ENCODE measurements around the gene BMP7.
"Not testable (repeated sequence)": the region's sequence is repeated elsewhere in the genome, so short reads cannot be mapped to it uniquely, and the experiment has no call there.

BMP7 gene

GRCh38 chr20:57287007-57287880 lies 20.8 kb upstream of the BMP7 start:
- no peak for DNase-seq

GRCh38 chr20:57283860-57284259 lies 17.4 kb upstream of the BMP7 start:
- DNase-seq = no peak

GRCh38 chr20:57282670-57283361 lies 16.4 kb upstream of the BMP7 start:
- DNase-seq = no peak

- no peak for DNase-seq
Observed at GRCh38 chr20:57281900-57282299, 15.5 kb upstream of the BMP7 start.

GRCh38 chr20:57280221-57280620 lies 13.8 kb upstream of the BMP7 start:
- DNase-seq = no peak

DNA sequence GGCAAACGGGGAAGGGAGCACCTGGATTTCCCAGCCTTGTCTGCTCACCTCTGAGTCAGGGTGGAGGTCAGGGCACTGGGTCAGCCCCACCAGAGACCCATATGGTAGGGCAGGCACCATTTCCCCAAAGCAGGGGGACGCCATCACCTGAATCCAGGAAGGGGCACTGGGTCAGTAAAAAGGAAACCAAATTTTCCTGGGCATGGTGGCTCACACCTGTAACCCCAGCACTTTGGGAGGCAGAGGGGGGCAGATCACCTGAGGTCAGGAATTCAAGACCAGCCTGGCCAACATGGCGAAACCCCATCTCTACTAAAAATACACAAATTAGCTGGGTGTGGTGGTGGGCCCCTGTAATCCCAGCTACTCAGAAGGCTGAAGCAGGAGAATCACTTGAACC lies 13.1 kb upstream of the BMP7 start:
- not testable (repeated sequence) for DNase-seq

- no peak for DNase-seq
Observed at GRCh38 chr20:57278457-57278856, 12.0 kb upstream of the BMP7 start.

DNA sequence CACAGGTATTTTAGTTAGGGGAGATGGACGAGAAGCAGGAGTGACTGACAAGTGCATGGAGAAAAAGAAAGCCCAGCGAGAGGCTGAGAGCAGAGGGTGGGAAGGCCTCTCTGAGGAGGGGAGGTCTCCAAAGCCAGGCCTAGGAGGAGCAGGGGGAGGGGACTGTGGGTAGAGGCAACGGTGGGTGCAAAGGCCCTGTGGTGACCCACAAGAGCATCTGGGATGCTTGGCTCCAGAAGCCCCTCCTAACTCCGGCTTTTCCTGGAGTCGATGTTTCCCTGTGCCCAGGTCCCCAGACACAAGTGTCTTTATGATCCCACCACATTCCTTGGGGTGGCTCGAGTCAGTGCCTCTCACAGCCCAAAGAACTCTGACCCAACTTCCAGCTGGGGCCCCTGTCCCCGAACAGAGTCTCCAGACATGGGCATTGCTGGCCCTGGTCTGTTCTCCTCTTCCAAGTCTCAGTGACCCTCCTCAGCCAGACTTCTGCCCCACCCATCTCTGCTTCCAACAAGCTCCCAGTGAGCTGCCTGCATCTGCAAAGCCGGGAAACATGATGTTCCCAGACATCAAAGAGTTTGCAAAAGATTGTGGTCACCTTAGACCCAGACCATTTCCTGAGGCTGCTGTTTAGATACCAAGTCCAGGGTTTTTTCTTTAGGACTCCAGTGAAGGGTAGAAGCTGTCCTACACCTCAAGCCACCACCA lies 11.1 kb upstream of the BMP7 start:
- DNase-seq = no peak

DNA sequence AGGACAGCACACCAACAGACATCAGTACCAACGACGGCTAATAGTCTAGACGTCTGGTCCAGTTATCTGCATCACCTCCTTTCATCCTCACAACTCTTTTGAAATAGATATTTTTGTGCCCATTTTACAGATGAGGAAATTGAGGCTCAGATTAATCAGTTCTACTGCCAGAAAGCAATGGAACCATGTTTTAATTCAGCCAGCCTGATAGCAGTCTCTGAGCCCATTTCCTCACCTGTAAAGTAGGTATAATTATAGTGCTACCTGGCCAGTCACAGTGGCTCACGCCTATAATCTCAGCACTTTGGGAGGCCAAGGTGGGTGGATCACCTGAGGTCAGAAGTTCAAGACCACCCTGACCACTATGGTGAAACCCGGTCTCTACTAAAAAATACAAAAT lies 9.8 kb upstream of the BMP7 start:
- no peak for DNase-seq

DNA sequence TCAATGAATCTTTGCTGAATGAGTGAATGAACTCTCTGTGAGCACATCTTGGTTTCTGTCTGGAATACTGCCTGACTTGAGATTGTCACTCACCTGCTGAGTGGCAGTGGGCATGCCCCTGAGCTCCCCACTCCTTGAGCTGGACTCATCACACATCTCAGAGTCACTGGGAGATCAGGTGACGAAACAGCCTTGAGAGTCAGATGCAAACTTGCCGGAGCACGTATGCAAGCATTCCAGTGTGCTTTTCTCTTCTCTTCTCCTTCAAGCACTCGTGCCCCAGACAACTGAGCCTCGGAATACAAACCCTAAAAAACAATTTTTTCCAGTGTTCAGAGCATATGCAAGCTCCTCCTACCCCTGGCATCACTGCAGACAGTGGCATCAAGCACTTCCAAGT lies 9.4 kb upstream of the BMP7 start:
- DNase-seq = no peak

DNA sequence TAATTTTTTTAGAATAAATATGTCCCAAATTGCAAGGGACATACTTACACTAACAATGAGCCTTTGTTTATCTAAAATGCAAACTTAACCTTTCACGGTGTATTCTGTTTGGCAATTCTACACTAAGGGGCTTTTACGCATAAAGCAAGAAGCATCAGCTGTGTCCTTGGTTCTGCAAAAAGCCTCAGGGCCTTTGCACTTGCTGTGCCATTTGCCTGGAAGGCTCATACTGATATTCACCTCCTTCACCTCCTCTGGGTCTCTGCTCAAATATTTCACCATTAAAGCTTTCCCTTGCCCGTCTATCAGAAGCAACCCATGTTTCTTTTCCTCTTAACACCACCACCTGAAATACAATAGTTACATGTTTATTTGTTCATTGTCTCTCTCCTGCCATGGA lies 8.9 kb upstream of the BMP7 start:
- DNase-seq = no peak

GRCh38 chr20:57274846-57275245 lies 8.4 kb upstream of the BMP7 start:
- no peak for DNase-seq

DNA sequence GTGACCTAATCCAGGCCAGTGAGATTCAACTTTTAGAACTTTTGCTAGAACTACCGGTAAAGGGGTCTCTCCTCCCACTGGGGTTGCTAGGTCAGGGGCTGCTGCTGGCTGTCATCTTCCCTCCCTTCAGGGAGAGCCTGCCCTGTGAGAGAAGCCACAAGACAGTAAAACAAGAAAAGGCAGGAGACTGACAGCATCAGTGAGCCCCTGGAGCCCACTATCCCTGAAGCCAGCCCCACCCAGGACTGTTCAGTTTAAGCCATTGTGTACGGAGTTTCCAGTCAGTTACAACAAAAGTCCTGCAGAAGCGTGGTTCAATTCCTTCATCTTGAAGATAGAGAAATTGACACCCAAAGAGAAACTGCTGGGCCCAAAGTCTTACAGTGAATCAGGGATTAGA lies 7.9 kb upstream of the BMP7 start:
- no peak for DNase-seq

DNA sequence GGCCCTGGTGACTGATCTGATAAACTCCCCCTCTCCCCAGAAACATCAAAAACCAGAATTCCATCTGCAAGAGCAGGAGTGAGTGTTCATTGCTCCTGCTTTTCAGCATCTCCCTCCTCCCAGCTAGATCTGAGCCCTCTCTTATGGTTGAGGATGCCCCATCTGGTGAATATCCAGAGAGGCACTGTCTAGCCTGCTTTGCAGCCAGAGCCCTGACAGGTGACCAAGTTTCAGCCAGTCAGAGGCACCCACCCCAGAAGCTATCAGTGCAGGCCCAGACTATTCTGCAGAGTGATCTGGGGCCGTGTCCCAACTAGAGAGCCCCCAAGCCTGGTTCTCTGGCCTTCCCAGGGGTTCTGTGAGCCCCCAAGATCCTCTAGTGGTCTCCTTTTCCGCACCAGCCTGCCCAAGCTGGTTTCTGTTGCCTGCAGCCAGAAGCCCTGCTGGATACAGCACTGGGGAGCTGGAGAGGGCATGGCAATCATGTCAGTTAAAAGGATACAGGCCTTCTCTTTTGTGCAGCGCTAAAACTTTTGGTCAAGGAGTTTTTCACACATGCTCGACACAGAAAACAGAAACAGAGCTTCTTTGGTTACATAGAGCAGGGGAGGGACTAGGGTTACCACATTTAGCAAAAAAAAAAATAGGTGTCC lies 6.6 kb upstream of the BMP7 start:
- no peak for DNase-seq

DNA sequence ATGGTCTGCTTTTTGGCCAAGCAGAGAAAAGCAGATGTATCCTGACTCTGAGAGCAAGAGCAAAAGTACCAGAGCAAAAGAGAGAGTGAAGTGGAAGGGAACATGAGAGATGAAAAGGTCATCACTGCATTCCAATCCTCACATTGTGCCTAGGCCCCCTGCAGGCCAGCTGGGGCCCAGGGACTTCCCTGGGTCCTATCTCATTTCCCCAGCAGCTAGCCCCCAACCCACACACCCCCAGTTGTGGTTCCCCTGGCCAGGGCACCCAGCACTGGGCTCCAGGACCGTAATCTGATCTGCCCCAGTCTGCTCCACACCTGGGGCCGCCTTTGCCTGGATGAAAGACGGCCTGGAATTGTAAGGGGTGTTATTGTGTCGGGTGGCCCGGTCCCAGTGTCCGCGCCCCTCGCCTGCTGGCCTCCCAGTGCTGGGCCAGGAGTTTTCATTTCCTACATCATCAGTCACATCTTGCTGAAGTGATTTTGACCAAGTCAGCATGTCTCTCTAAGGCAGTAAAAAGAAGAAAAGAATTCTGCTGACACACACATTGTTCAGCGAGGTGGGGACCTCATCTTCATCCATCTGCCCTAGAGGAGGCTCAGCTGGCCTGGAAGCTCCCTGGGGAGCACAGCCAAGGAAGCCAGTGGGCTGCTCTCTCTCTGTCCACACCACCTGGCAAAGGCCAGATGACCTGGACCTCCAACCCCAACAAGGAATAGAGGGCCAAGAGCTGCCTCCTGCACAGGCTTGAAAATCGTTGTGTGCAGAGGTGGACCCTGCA lies 4.0 kb upstream of the BMP7 start:
- DNase-seq = no peak

- no peak for DNase-seq
Observed at GRCh38 chr20:57269148-57269984, 2.9 kb upstream of the BMP7 start.

DNA sequence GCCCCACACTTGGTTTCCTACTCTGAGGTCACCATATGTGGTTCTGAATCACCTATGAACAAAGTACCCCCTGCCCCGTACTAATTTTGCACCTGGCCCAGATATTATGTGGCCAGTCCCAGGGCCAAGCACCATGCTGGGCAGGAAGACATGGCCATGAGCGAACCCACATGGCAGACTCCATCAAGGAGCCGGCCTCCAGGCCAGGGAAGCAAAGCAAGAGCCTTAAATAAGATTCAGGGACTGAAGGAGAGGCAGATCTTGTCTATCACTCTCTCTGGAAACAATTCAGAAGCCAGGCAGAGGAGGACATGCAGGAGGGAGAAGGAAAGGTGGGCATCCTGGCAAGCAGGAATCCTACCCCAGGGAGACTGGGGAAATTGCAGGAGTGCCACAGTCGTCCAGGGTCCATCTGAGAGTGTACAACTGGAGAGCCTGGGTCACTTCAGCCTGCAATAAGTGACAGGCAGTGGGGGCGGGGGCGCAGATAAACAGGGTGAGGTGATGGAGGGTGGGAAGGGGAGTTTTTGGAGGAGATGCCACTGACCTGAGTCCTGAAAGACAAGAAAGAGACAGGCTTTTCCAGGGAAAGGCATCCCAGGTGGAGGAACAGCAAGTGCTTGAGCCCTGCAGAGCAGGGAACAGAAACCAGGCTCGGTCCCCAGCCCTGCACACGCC lies 2.1 kb upstream of the BMP7 start:
- no peak for DNase-seq

DNA sequence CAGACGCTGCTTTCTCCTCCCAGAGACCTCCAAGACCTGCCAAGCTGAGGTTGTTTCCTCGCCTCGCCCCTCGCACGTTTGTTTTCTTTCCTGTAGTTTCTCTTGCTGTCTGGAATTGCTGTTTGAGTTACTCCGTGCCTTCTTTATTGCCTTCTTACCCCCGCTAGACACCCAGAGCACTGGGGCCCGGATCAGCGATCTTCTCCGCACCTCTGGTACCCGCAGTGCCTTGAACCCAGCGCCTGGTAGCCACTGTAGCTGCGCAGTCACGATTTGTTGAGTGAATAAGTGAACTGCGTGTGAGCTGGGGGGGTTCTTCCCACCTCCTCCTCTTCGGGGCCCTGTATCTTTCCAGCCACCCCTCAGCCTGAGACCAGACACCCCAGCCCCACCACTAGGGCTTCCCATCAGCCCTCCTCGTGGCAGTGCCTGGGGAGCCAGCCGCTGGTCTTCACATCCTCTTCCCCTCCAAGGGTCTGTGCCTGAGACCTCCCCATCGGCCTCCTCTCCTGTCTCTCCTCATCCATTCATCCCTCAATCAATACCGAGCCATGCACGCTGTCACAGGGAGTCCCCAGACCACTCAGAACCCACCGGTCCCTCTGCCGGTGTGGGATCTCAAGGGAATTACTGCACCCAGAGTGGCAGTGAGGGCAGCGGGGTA lies 849 bp upstream of the BMP7 start:
- DNase-seq = no peak

- no peak for DNase-seq
Observed at GRCh38 chr20:57265997-57266290, 497 bp downstream of the BMP7 start.

DNA sequence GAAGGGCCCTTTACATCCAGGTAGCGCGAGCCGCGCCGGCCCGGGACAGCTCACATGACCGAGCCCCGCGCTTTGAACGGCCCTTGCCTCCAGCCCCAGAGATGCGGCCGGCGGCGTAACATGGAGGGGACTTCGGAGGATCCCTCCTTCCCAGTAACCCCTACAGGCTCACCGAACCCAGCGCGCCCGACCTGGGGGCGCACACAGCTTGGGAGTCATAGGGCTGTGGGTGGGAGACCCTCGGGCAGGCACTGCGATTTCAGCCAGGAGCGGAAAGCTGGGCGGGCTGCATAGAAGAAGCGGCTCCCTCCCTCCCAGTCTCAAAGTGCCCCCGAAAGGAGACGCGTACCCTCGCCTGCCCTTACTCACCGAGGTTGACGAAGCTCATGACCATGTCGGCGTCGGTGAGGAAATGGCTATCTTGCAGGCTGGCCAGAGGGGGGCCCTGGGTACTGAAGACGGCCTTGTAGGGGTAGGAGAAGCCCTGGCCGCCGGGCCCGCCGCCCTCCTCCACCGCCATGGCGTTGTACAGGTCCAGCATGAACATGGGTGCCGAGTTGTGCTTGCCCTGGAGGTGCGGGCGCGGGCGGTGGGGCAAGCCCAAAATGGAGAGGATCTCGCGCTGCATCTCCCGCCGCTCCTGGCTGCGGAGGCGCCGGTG lies 975 bp downstream of the BMP7 start:
- DNase-seq = no peak
